Measurements from ENCODE around the gene LONP1.
"Not testable (repeated sequence)": the region's sequence is repeated elsewhere in the genome, so short reads cannot be mapped to it uniquely, and the experiment has no call there.

LONP1 gene

DNA sequence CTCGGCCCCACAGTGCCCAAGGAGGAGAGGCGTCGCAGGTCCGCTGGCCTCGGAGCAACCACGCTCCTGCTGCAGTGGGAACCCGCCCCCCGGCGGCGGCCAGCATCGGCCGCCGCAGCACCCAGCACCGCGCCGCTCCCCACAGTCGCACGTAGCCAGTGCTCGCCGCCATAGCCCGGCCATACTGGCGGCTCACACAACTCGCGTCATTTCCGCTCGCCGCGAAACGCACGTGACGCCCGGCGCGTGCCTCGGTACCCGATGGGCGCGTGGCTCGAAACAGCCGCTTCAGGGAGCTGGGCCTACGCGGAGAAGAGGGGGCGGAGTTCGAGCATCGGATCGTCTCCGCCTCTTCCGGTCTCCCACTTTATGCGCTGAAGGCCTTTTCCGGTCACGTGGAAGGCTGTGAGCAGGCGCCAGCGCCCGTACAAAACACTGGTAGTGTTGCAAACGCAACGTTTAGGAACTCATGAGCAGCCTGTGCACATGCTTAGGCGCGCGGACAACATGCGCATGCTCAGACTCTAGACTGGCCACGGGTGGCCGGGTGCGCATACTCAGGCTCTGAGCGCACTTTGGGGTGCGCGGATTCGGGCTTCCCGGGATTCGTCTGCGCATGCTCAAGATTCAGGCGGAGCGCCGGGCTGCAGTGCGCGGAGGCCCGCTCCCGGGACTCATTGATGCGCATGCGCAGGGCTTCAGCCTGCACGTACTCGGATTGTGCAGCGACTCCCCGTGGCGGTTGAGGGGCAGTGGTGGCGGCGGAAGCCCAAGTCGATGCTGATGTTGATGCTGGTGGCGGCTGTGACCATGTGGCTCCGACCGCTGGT is at the start of gene LONP1, which contains the start of gene CATSPERD:
TSS of gene LONP1 (minus strand) at position 186 of the 830 bp plus-strand sequence. CDS start at position 172, 14 bp downstream.
TSS of gene CATSPERD (plus strand) at position 677 of the 830 bp plus-strand sequence. CDS start at position 778, 101 bp downstream.
- DNase-seq: peak; percentile 99

GRCh38 chr19:5767949-5768348 is 48.0 kb upstream of the LONP1 start:
- no peak for DNase-seq

DNA sequence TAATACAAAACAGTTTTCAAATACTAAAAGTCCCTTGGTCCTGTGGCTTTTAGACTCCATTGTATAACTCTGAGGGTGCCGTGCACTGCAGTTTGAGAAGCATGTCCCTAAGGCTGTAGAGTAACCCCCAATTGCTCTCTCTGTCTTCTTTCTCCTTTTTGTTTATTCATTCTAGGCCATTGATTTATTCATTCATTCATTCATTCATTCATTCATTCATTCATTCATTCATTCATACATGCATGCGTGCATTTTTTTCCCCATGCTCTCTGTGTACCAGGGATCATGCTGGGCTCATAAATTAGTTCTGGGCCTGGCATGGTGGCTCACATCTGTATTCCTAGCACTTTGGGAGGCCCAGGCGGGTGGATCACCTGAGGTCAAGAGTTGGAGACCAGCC is 45.3 kb upstream of the LONP1 start:
- no peak for DNase-seq

- DNase-seq: no peak
These were observed 42.8 kb upstream of the LONP1 start for GRCh38 chr19:5762608-5763217.

DNA sequence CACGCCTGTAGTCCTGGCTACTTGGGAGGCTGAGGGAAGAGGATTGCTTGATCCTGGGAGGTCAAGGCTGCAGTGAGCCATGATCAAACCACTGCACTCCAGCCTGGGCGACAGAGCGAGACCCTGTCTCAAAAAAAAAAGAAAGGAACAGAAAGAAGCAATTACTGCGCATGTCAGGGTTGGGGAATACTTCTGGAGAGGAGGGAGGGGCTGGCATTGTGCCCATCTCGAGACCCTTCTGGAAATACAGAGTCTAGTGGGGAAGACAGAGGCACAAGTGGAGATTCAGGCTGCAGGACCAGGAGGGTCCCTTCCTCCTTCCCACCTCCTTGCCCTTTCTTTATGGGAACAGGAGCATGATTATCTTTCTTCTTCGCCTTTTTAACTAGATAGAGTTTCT is 33.8 kb upstream of the LONP1 start:
- no peak for DNase-seq

DNA sequence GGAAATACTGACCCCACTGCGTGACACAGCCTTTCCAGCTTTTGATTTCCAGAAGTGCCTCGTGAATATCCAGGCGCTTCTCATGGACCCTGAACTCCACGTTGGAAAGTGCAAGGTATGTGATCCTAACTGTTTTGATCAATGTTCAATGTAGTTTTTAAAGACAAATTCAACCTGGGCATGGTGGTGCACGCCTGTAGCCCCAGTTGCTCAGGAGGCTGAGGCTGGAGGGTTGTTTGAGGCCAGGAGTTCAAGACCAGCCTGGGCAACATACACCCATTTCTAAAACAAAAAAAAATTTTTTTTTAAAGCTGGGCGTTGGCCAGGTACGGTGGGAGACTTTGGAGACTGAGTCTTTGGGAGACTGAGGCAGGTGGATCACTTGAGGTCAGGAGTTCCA is 31.8 kb upstream of the LONP1 start:
- no peak for DNase-seq

DNA sequence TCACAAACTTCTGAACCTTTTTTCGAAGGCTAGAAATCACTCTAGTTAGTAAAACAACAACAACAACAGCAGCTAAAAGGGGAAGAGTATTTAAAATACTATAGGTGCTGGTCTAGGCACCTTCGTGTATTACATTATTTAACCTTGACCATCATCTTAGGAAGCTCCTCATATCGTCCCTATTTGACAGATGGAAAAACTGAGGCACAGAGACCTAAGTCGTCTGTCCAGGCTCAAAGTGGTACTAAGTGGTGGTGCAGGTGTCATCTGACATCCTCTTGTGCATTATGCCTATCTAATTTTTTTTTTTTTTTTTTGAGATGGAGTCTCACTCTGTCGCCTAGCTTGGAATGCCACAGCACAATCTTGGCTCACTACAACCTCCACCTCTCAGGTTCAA is 29.6 kb upstream of the LONP1 start:
- no peak for DNase-seq

DNA sequence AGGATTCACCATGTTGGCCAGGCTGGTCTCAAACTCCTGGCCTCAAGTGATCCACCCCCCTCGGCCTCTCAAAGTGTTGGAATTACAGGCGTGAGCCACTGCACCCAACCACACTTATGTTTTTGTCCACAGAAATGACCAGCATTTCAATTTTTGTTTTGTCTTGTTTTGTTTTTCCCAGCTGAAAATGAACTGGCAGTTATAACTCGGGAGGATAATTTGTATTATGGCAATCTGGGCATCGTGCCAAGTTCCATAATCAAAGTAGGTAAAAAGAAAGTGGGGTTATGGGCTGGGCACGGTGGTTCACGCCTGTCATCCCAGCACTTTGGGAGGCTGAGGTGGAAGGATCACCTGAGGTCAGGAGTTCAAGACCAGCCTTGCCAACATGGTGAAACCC is 29.0 kb upstream of the LONP1 start:
- DNase-seq: not testable (repeated sequence)

DNA sequence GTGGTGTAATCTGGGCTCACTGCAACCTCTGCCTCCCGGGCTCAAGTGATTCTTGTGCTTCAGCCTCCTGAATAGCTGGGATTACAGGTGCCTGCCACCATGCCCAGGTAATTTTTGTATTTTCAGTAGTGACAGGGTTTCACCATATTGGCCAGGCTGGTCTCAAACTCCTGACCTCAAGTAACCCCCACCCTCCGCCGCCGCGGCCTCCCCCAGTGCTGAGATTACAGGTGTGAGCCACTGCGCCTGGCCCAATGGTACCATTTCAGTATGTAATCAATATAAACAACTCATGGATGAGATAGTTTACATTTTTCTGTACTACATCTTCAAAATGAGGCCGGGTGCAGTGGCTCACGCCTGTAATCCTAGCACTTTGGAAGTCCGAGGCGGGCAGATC is 25.1 kb upstream of the LONP1 start:
- not testable (repeated sequence) for DNase-seq

DNA sequence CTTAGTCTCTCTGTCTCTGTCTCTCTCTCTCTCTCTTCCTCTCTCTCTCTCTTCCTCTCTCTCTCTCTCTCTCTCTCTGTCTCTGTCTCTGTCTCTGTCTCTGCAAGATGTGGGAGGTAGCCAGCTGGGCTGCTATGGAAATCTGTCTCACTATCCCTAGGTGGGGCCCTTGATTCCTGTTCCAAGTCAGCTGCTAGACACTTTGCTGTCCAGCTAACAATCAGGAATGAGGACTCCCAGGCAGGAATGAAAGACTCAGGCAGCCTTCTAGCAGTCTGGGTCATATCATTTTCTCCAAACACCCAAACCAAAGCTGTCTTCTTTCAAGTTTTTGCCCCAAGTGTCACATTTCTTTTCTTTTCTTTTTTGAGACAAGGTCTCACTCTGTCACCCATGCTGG is 23.7 kb upstream of the LONP1 start:
- no peak for DNase-seq

DNA sequence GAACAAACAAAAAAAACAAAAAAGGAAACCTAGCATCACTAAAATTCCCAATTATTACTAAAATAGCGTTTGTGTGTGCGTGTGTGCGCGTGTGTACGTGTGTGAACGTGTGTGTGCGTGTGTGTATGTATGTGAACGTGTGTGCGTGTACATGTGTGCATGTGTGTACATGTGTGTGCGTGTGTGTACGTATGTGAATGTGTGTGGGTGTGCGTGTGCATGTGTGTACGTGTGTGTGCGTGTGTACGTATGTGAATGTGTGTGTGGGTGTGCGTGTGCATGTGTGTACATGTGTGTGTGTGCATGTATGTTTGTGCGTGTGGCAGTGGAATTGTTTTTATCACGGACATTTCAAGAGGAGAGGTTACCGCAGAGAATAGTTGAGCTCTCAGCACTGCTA is 22.1 kb upstream of the LONP1 start:
- no peak for DNase-seq

DNA sequence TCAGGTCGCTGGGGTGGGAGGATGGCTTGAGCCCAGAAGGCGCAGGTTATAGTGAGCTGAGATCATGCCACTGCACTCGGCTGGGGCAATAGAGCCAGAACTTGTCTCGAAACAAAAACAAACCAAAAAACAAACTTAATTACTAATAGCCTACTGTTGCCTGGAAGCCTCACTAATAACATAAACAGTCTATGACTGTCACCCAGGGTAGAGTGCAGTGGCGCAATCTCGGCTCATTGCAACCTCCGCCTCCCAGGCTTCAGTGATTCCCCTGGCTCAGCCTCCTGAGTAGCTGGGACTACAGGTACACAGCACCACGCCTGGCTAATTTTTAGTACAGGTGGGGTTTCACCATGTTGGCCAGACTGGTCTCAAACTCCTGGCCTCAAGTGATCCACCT is 18.5 kb upstream of the LONP1 start:
- no peak for DNase-seq

- DNase-seq: not testable (repeated sequence)
These were observed 13.2 kb upstream of the LONP1 start for GRCh38 chr19:5733172-5733571.

DNA sequence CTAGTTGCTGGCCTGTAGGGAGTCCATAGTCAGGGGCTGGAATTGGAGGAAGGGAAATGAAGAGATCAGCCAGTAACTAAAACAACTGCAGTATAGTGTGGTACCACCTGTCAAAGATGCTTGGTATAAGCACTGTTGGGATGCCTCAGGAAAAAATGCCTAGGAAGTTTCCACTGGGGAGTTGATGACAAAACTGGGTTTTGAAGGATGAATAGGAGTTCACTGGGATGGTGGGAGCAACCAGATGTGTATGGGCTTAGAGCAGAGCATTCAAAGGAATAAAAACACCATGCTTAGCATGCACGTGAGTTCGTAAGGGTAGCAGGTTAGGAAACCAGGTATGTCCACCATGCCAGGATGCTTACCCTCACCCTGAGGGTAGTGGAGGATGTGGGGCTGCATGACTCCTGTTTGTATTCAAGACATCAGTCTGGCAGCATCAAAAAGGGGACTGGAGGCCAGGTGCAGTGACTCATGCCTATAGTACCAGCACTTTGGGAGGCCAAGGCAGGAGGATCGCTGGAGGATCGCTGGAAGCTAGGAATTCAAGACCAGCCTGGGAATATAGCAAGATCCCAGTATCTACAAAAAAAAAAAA is 7.6 kb upstream of the LONP1 start:
- no peak for DNase-seq

DNA sequence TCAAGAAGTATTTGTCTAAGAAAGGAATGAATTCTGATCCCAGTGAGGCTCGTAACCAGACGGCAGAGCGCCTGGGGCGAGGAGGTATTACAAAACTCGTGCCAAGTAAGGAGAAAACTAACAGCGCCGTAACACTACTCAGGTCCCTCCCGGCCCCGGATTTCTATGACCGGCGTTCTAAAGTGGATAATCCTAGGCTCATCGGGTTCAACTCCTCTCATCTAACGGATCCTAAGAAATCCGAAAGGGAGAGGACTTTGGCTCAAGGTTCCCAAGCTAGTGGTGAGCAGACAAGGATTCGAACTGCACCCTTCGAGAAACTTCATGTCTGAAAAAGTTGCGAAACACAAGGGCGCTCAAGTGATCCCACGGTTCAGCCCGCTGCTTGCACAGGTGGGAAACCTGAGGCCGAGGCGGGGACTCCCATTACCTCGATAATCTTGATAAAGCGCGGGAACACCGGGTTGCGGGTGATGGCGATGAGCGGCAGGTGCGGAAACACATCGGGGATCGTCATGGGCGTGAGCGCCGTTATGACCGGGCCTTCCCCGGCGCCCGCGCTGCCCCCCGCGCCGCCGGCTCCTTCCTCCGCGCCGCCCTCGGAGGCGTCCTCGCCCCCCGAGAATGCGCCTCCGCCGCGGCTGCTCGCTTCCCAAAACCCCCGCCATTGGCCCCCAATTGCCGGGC is 529 bp downstream of the LONP1 start:
- peak; percentile 31 for DNase-seq

GRCh38 chr19:5718579-5719273 is 1.2 kb downstream of the LONP1 start:
- peak; percentile 79 for DNase-seq

- peak; percentile 78 for DNase-seq
These were observed 1.8 kb downstream of the LONP1 start for GRCh38 chr19:5718037-5718578.

DNA sequence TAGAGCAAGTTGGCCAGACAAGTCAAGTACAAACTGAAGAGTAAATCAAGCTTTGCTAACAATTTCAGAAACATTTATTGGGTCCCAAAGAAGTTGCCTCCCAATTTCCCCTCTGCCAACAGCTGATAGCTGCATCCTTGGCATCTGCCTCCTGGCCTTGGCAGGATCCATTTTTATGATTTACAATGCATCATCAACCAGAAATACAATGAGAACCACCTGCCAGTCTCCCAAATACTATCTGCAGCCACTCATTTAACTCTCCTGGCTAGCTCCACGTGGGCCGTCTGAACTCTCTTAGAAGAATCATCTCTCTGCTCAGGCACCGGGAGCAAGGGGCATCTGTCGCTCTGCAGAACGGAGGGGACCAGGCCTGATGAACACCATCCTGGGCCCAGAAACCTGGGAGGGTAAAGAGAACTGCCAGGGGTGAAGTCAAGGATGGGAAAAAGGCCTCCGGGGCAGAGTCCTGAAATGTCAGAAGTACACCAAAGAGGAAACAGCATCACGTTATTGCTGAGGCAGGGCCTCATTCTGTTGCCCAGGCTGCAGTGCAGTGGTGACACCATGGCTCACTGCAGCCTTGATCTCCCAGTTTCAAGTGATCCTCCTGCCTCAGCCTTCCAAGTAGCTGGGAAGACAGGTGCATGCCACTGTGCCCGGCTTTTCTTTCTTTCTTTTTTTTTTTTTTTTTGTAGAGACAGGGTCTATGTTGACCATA is 2.6 kb downstream of the LONP1 start:
- DNase-seq: no peak

GRCh38 chr19:5714816-5715215 is 5.1 kb downstream of the LONP1 start:
- no peak for DNase-seq

DNA sequence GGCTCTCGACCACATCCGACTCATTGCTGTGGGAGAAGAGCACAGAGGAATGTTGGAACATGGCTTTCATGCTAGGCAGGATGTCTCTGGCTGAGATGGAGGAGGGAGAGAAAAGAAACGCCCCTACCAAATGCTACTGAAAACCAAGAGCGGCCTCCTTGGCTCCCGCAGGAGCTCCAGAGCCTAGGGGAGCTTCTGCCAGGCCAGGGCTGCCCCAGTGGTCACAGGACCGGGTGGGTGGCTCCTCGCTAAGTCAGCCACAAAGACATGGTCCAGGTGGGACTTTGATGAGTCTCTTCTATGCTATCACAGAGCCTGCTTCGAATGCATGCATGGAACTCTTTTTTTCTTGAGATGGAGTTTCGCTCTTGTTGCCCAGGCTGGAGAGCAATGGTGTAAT is 6.7 kb downstream of the LONP1 start:
- DNase-seq: no peak

GRCh38 chr19:5711713-5712161 is 8.2 kb downstream of the LONP1 start:
- no peak for DNase-seq

GRCh38 chr19:5711025-5711424 is 8.9 kb downstream of the LONP1 start:
- DNase-seq: no peak

All from stimulated activated CD4-positive, alpha-beta T cell treated with anti-CD3 and anti-CD28 coated beads, Interleukin-4, amount 100 ng/mL, for 24 hours (primary cell).